ENCODE results near the gene INPP4B. TPM values are rescaled to one million over a fixed set of nuclear protein-coding genes. Genes with fewer than 3 reads are reported as not detected.

INPP4B gene
- polyA plus RNA-seq, 4 donors = 4.9 to 8.7 (median 8.1) TPM

DNA sequence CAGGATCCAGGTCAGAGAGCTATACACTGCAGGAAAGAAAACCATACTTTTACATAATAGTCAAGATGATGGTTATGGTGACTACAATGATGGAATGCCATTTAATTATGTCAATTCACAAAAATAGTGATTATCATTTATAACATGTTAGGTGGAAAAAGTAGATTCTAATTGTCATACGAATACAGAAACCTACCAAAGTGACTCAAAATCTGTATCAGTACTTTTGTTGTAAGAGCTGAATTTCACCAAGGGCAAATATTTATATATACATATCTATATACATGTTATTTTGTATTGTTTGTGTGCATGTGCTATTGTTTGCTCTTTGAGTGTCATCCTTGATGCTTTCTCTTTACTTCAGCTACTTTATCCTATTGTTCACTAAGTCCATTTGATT, 485.4 kb downstream of the INPP4B start:
- no peak for DNase-seq (ENCODE audit: low read depth in 4 of 4, low spot score in 3 of 4)

DNA sequence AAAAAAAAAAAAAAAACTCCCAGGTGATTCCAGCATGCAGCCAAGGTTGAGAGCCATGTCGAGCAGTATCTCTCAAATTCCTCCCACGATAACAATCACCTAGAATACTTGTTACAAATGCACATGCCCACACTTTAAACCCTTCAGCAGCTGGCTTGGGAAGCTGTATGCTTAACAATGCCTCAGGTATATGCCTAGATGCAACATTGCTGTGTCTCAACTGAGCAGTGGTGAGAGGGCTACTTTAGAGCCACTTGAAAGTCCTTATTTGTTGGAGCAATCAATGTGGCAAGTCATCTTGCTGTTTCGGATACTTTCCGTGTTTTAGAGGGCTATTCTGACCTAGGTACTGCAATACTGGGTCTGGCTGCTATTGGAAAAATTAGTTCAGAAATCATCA, 487.4 kb downstream of the INPP4B start:
- no peak for DNase-seq (ENCODE audit: low read depth in 4 of 4, low spot score in 3 of 4)

DNA sequence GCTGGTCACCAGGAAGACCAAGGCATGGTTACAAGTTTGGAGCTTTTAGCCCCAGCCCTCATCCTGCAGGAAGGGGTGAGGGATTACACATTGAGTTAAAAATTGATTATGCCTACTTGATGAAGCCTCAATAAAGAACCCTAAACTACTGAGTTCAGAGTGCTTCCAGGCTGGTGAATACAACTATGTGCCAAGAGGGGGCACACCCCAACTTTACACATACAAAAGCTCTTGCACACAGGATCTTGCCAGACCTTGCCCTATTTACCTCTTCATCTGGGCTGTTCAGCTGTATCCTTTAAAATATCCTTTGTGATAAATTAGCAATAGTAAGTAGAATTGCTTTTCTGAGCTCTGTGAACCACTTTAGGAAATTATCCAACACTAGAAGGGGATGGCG, 489.3 kb downstream of the INPP4B start:
- no peak for DNase-seq (ENCODE audit: low read depth in 4 of 4, low spot score in 3 of 4)

DNA sequence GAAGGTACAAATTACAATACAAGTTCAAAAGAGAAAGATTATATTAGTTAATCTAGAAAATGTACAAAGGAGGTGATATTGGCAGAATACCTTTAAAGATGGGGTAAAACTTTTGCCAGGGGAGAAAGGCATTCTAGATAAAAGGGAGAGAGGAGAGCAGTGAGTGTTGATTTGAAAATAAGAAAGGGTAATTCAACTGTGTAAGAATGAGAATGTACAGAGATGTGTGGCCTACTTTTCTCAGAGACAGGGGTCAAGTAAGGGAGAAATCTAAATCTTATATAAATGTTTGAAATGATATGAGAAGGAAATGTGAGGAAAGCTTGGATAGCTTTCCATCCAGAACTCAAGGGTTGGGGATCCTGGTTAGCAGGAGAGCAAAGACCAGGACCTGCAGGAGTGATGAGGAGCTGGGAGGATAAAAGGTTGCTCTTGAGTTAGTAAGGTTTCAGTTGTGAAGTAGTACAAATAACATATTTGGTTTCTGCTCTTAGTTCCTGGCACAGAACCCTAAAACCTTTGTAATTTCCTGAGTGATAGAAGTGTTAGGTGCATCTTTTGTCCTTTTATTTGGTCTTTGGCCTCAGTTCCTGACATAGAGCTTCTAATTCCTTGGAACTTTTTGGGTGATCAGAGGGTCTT, 489.9 kb downstream of the INPP4B start:
- DNase-seq (ENCODE audit: low read depth in 4 of 4, low spot score in 3 of 4) = no peak

DNA sequence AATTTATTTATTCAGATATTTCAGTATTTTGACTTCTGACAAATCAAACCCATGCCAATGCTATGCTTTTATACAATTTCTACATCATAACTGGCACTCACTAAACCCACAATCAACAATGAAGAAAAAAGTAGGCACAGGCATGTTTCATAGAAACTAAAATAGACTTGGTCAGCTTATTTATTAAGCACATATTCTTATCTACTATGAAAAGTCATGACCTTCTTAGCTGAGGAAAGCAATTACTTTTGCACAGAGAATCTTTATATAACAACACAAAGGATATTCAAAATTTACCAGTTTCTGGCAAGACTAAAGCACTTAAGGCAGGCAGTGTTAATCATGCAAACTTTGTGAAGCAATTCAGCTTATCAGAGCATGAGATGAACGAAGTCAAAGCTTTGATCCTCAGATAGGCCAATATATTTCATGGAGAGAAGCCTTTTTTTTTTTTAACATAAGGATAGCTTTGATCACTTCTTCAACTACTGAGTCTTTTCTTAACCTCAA, 490.6 kb downstream of the INPP4B start:
- no peak for DNase-seq (ENCODE audit: low read depth in 4 of 4, low spot score in 3 of 4)

DNA sequence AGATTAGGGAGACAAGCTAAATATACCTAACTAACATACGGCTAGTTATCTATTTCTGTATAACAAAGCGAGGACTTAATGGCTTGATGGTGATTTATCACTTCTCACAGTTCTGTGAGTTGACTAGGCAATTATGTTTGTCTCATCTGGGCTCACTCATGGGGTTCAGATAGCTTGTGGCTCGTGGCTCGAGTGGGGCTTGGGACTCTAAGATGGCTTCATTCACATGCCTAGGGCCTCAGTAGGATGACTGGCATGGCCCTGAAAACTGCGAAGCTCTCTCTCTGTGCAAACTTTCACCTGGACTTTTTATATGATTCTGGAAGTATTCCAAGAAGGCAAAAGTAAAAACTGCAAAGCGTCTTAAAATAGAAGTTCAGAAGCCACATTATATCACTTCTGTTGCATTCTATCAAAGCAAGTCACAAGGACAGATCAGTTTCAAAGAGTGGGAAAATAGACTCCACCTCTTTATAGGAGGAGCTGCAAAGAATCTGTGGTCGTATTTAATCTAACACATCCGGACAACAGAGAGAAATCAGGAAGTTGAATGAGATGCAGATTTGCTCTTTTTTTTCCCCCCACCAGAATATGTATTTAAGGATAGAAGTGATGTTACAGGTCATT, 491.2 kb downstream of the INPP4B start:
- DNase-seq (ENCODE audit: low read depth in 4 of 4, low spot score in 3 of 4) = no peak

DNA sequence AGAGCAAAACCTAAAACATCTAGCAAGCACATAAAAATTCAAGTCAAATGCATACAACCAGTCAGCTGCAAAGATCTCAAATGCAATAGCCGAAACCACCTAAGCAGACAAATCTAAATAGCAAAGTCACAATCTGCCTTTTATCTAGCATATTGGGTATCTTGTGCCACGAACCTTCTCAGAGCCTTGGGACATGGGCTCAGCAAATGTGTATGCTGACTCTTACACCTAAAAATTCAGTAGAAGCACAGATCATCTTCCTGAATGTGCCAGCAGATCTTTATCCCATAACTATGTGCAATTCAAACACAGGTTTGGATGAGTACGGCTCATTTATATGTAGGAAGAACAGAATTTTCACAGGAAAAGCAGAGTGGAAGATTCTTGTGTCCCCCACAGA, 492.1 kb downstream of the INPP4B start:
- no peak for DNase-seq (ENCODE audit: low read depth in 4 of 4, low spot score in 3 of 4)

DNA sequence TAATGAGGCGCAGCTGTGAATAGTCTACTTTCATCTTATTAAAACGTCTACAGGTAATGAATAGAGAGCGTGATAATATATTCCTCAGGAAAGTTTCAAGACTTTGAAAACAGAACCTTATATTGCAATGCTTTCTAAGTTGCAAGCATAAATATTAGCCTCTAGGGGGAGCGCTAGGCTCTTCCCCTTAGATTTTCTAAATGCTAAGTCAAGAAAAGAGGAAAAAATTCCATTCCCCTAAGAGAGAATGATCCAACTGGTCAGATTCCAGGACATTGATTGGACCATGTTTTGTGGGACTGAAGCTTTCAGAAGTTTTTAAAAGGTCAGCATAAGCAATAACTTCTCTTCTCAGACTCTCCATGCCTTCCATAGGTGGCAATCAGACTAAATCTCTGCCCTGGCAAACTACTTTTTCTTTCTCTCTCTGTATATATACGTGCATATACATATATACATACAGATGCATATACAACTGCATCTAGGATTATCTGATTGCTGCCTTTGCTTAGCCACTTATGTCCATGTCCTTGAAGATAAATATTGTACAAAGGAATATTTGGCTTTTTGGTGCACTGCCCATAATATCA, 492.9 kb downstream of the INPP4B start:
- peak in 3 of 4 donors; percentile 33 to 57 (median 36) for DNase-seq (ENCODE audit: low read depth in 4 of 4, low spot score in 3 of 4)

DNA sequence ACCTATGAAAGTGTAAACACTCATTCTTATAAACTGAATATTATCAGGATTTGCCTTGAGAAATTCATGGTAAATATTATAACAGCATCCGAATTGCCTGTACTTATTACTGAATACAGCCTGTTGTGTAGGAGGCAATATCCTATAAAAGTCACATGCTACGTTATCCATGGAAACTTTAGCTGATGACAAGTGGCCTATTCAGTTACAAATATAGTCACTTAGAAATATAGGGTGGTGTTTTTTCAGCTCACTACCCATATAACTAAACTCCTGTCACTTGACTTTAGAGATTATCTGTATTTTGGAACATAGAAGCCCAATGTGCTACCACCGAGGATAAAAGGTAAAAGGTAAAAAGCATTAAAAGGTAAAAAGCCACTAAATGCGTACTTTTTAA, 493.4 kb downstream of the INPP4B start:
- no peak for DNase-seq (ENCODE audit: low read depth in 4 of 4, low spot score in 3 of 4)

DNA sequence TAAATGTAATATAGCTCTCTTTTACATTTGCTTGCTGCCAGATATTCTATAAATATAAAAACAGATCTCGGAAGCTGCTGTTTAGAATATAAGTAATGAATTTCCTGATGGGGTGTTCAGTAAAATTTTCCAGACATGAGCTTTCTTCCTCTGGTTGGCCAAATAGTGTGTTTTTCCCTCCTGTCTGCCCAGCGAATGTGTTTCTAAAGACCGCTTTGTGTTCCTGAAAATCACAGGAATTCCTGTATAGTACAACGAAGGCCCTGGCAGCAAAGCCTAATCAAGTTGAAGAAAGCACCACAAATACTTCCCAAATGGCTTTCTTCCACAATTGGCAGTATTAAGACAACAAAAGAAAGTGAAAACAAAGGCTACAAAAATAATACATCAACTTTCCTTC, 494.1 kb downstream of the INPP4B start:
- DNase-seq (ENCODE audit: low read depth in 4 of 4, low spot score in 3 of 4) = no peak

DNA sequence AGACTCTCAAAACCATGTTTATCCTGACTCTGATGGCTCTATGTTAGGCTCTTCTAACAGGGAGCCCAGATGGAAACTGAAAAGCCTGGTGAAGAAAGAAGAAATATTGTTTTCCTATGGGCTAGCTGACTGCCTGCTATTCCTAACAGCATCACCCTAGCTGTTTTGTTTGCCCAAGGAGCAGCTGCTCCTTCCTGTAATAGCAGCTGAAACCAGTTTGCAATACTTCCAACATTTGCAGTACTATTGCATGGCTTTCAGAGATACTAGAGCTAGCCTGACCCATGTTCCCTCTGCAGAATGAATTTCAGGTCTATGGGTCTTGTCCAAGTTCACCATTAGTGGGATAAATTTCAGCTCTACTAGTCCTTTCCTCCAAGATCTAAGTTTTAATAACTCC, 495.2 kb downstream of the INPP4B start:
- no peak for DNase-seq (ENCODE audit: low read depth in 4 of 4, low spot score in 3 of 4)

DNA sequence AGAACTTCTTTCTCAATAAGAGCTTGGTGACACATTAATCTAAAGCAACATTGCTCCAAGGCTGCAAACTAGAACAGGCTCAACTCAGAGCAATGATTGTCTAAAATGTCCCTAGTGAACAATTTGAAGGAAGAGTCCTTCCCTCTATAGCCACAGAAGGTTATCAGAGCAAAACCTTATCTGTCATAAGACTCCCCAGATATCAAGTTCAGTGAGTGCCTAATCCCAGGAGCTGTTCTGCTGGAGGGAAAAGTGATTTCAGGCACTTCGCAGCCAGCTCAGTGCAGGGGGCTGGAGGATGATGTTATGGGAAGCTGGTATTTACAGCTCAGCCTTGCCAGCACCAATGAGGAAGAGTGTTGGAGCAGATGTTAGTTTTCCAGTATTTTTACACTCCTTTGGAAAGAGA, 497.5 kb downstream of the INPP4B start:
- no peak for DNase-seq (ENCODE audit: low read depth in 4 of 4, low spot score in 3 of 4)

DNA sequence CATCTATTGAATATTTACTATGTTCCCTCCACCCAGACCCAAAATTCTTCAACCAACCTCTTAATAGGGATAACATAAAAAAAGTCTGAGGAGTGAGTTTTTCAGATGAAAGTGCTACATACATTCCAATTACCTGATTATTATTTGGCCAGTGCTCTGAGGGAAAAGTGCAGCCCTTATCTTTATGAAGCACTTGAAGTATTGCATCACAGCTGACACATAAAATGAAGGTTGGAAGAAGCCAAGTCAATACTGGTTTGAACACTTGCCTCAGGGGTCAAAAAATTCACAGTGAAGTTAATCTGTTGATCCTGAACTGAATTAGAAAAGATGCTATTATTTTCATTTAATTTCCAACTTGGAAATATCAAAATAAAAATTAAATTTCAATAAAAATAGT, 498.9 kb downstream of the INPP4B start:
- no peak for DNase-seq (ENCODE audit: low read depth in 4 of 4, low spot score in 3 of 4)

DNA sequence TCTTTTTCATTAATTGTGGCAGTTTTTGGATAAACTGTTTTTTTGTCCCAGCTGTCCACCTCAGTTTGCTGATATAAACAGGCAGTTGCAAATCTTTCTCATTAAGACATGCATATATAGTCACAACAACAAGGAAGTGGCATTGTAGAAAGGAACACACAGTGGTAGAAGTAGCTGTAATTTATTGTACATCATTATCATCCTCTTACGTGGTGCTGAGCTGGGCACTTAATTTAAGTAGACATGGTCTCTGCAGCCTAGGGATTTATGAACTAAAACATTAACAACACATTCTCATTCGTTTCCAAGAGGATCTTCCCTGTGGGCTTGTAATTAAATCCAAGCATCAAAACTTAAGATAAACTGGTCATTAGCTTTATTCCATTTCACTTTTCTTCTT, 500.2 kb downstream of the INPP4B start:
- DNase-seq (ENCODE audit: low read depth in 4 of 4, low spot score in 3 of 4) = no peak

DNA sequence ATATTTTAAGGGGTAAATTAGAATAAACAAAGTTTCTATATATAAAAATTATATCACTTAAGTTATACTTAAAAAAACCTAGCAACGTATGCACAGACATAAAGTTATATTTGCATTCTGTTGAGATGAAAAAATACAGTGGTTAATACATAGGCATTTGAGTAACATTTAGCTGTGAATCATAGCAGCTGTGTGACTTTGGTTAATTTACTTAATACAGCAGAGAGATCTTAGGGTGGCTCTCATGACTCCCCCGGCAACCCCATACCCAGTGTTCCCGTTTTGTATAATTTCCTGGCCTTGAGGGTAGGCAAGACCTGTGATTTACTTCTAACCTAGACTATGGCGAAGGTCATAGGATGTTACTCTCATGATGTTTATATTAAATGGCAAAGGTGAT, 504.8 kb downstream of the INPP4B start:
- DNase-seq (ENCODE audit: low read depth in 4 of 4, low spot score in 3 of 4) = no peak

DNA sequence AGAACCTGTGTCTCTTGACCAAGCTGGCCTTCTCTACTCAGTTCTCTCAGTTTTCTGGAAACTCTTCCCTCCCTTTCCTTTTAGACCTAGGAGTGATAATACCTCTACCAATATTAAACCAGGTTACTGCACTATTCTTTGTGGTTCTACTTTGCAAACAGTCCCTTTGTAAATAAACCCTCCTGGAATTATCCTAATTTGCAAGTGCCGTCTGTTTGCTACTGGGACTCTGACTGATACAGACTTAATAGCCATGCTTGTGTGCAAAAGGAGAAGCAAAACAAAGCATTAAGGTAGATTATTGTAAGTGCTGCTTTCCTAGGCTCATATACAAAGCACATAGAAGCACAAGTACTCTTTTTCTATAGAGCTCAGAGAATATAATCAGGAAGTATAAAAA, 507.0 kb downstream of the INPP4B start:
- no peak for DNase-seq (ENCODE audit: low read depth in 4 of 4, low spot score in 3 of 4)

DNA sequence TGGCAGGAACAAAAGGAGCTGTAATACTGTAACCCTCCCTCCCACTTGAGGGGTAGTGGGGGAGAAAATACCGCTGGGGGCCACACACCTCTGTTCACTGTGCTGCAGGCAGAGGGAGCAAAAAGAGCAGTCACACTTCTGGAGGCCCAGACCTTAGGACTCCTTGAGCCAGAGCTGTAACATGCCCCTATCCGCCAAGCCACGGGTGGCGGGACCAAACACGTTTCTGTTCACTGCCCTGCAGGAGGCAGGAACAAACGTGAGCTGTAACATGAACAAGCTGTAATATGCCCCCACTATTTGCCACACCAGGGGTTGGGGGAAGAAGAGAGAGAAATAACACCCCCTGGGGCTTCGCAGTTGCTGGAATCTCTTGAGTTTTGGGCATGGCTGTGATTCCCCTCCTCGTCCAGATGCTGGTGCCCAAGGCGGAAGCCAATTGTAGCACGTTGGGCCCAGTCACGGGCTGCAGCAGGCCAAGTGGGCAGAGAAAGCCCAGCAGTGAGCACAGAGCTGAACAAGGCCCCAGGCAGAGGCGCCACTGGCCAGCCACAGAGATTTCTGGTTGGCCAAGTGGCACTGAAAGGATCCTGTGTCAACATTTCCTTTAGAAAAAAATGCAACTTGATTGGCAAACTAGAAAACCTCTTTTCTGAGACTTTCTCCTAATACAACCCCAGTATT, 509.7 kb downstream of the INPP4B start:
- no peak for DNase-seq (ENCODE audit: low read depth in 4 of 4, low spot score in 3 of 4)

DNA sequence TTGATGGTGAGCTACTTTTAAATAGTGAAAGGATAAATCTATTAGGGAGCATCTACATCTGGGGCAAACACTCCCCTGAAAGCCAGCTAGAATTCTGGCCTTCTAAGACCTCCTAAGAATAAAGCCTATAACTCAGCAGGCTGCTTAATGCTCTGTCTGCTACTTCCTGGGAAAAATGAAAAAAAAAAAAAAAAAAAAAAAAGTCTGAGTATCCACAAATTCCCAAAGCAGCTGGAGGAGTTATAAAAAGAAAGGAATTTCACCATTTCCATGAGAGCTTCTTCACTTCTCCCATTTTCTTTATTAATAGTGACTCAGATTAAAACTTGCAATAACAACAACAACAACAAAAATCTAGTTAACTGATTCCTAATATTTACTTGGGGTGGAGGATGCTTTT, 511.2 kb downstream of the INPP4B start:
- no peak for DNase-seq (ENCODE audit: low read depth in 4 of 4, low spot score in 3 of 4)

DNA sequence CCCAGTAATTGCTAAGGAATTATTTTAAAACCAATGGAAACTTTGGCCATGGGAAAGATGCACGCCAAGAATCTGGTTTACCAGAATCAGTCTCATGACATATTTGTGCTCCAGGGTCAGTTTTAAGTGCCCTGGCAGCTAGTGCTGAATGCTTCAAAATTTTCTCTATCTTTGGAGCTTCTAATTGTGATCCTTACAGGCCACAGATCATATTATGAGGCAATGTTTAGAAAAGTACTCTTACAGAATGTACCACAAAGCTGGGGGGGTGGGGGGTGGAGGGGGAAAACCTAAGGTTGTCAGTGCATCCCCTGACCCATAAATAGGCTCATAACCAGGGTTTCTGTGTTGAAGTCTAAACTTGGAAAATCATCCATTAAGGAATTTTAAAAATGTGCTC, 514.5 kb downstream of the INPP4B start:
- DNase-seq (ENCODE audit: low read depth in 4 of 4, low spot score in 3 of 4) = no peak

DNA sequence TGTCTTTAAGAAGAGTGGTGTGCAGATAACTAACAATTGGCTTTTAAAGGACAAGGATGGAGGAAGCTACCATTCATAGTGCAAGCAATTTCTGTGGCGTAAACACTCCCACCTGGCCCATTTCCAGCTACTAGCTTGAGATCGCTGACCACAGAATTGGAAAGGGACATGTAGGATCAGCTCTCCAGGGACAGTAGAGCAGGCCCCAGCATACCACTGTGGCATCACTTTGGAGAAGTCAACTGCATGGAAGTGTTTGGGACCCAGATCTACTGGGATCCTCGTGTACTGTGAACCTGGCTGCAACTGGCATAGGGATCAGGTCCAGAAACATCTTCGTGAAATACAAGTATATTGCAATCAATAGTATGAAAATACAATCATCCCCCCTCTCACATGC, 515.0 kb downstream of the INPP4B start:
- DNase-seq (ENCODE audit: low read depth in 4 of 4, low spot score in 3 of 4) = no peak

DNA sequence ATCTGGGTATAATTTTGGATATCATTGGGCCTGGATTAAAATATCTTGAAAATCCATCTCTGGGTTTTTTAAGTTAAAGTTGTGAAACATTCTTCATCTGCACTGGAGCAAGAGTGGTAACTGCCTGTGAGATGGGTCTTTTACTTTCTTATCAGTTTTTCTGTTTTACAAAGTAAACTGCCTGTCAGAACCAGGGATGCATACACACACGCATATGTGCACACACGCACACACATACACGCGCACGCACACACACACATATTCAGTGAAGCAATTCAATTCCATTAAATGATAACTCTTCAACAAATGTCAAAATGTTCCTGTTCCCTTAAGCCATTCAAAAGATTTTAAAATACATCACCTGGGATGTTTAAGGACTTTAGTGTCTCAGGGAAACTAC, 515.8 kb downstream of the INPP4B start:
- DNase-seq (ENCODE audit: low read depth in 4 of 4, low spot score in 3 of 4) = no peak

DNA sequence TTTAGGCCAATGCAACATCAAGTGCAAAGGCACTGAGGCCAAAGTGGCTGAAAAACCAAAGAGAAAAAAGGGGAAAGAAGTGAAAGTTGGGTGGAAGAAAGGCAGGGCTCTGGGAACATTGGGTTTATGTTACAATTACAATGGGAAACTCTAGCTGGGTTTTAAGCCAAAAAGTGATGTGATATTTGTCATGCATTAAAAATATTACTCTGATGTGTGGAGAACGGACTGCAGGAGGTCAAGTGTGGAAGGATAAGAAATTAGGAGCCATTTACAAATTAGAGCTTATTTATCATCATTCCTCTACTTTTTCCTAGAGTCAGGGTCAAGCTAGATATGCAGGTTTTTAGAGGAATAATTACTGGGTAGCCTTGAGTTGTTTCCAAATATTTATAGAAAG, 516.8 kb downstream of the INPP4B start:
- no peak for DNase-seq (ENCODE audit: low read depth in 4 of 4, low spot score in 3 of 4)

Measured in left renal pelvis (tissue), 4 donors.